Keratinocyte (primary cell): ENCODE data around the gene HOXA7.
A peak's percentile ranks its signal among the peaks of the same experiment; 100 is the strongest.

Experiments
- CTCF ChIP-seq, 3 experiments: IDR thresholded peaks in 1 of 3; conservative IDR thresholded peaks in 1 of 3; optimal IDR thresholded peaks in 1 of 3; 2 replicates in 2 of 3; 3 replicates in 1 of 3; pipeline versions ENCODE3 to v1.5.1; 2011; ENCODE audit warnings: low read length in 3 of 3, mild to moderate bottlenecking in 3 of 3, moderate library complexity in 2 of 3, control low read depth in 1 of 3, inconsistent platforms in 1 of 3; ENCODE audit not compliant: insufficient read depth in 2 of 3; ENCODE audit errors: extremely low read depth in 1 of 3
- EZH2 ChIP-seq: IDR thresholded peaks from one replicate; pipeline ENCODE4 v1.6.1; 2012; ENCODE audit warnings: inconsistent platforms, mild to moderate bottlenecking, low read length, moderate library complexity

- TF ChIP-seq CTCF (optimal IDR thresholded peaks at IDR 0.05 in 1 of 3, IDR thresholded peaks at IDR 0.05 in 1 of 3, conservative IDR thresholded peaks at IDR 0.05 in 1 of 3; ENCODE audit: extremely low read depth in 1 of 3, insufficient read depth in 2 of 3, low read length in 3 of 3) (no peak), EZH2 (peak; percentile 65)
Measured at GRCh38 chr7:27193335-27194001, 37.0 kb upstream of the HOXA7 start.
